Body of pancreas (tissue), 4 donors: Measurements from ENCODE around the gene SAMD14. TPM values are rescaled to one million over a fixed set of nuclear protein-coding genes. Genes with fewer than 3 reads are reported as not detected.

ENCODE experiments used
- ATAC-seq: fragments of 150-250 bp; one replicate; pipeline ENCODE4 v1.9.1; 2016
- DNase-seq, 4 donors: peaks; one replicate each; pipeline ENCODE4 v3.0.0-alpha.2; 2019
- H3K27ac ChIP-seq, 4 donors: fragments of 200-600 bp; sonication (generic); 1 replicate in 3 of 4; 2 replicates in 1 of 4; pipeline versions ENCODE4 v1.5.1 to v1.6.1; 2016 to 2019; ENCODE audit warnings: mild to moderate bottlenecking in 1 of 4, mixed read lengths in 1 of 4, moderate library complexity in 1 of 4
- H3K27me3 ChIP-seq, 2 donors: fragments of 200-600 bp; sonication (generic); one replicate each; pipeline ENCODE4 v1.6.0; 2016; ENCODE audit warnings: mild to moderate bottlenecking in 1 of 2
- H3K36me3 ChIP-seq, 2 donors: fragments of 200-600 bp; sonication (generic); replicated peaks in 1 of 2; 2 replicates each; pipeline ENCODE4 v1.5.1; 2016; ENCODE audit warnings: low read depth in 2 of 2; ENCODE audit not compliant: insufficient read depth in 1 of 2
- H3K4me1 ChIP-seq: fragments of 200-600 bp; sonication (generic); one replicate; pipeline ENCODE4 v1.6.0; 2016
- H3K4me3 ChIP-seq, 2 donors: fragments of 200-600 bp; sonication (generic); 1 replicate in 1 of 2; 2 replicates in 1 of 2; pipeline ENCODE4 v1.5.1; 2016 to 2019
- H3K9me3 ChIP-seq, 3 donors: fragments of 200-600 bp; sonication (generic); 1 replicate in 2 of 3; 2 replicates in 1 of 3; pipeline ENCODE4 v1.5.1; 2016
- POLR2A ChIP-seq, 3 donors: fragments of 450-650 bp; IDR thresholded peaks; one replicate each; pipeline ENCODE4 v1.6.1; 2016; ENCODE audit warnings: antibody characterized with exemption in 3 of 3, mild to moderate bottlenecking in 2 of 3
- WGBS, 2 donors: methylation state at CpG; one replicate each; pipeline ENCODE4 v1.1.5; 2017; 5-methylcytosine and 5-hydroxymethylcytosine counted together
- intact Hi-C: fragments of 100-400 bp; cut with DNase I; formaldehyde crosslinking; loops from one replicate; pipeline ENCODE4 v1.15.1; 2023
- total RNA-seq, 2 donors: library from RNA; depleted of rRNA; stranded (reverse); fragments of >200 nt; gene quantifications; one replicate each; pipeline ENCODE4 v1.1.0, GENCODE V29; 2016
- TF ChIP-seq, protein P1 (sequence below), 7 experiments: fragments of 450-650 bp in 4 of 7; fragments of 200-600 bp in 3 of 7; sonication (generic) in 3 of 7; IDR thresholded peaks; one replicate each; pipeline ENCODE4 v1.5.1; 2016 to 2019; ENCODE audit warnings: antibody characterized with exemption in 7 of 7

The SAMD14 gene
- total RNA-seq, 2 donors from 2014 or later = not detected

DNA sequence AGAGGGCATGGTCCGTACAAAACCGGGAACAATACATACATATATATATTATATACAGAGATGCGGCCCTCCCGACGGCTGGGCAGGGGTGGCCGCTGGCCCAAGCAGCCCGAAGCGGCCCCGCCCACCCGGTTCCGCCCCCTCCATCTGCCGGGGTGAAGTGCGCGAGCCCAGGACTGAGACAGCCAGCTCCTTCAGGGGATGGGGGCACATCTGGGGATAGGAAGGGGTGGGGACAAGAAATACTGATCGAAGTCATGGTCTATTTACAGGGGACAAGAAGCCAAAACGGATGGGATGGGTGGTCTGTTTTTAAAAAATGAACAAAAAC is 3.8 kb upstream of the SAMD14 start:
- Histone ChIP-seq H3K9me3 (no peaks in the 10 kb centered on the region), H3K4me1 (peaks cover 29% of the 10 kb centered on the region), H3K27ac (no peak overlapping the region), H3K27me3 (peaks cover 0 to 3% of the 10 kb centered on the region in 2 donors), H3K4me3 (no peak overlapping the region), H3K36me3 (peaks cover 5 to 10% of the 10 kb centered on the region in 2 donors)
- TF ChIP-seq POLR2A (IDR thresholded peaks at IDR 0.05) = no peak
- TF ChIP-seq, protein P1, sequence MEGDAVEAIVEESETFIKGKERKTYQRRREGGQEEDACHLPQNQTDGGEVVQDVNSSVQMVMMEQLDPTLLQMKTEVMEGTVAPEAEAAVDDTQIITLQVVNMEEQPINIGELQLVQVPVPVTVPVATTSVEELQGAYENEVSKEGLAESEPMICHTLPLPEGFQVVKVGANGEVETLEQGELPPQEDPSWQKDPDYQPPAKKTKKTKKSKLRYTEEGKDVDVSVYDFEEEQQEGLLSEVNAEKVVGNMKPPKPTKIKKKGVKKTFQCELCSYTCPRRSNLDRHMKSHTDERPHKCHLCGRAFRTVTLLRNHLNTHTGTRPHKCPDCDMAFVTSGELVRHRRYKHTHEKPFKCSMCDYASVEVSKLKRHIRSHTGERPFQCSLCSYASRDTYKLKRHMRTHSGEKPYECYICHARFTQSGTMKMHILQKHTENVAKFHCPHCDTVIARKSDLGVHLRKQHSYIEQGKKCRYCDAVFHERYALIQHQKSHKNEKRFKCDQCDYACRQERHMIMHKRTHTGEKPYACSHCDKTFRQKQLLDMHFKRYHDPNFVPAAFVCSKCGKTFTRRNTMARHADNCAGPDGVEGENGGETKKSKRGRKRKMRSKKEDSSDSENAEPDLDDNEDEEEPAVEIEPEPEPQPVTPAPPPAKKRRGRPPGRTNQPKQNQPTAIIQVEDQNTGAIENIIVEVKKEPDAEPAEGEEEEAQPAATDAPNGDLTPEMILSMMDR (IDR thresholded peaks at IDR 0.05) = no peak
- ATAC-seq = no peak
- intact Hi-C loops = no loop called here
- 52 to 58% methylated on average over 12 to 16 of the region's 16 CpGs for WGBS, 2 donors
- no peak for DNase-seq

DNA sequence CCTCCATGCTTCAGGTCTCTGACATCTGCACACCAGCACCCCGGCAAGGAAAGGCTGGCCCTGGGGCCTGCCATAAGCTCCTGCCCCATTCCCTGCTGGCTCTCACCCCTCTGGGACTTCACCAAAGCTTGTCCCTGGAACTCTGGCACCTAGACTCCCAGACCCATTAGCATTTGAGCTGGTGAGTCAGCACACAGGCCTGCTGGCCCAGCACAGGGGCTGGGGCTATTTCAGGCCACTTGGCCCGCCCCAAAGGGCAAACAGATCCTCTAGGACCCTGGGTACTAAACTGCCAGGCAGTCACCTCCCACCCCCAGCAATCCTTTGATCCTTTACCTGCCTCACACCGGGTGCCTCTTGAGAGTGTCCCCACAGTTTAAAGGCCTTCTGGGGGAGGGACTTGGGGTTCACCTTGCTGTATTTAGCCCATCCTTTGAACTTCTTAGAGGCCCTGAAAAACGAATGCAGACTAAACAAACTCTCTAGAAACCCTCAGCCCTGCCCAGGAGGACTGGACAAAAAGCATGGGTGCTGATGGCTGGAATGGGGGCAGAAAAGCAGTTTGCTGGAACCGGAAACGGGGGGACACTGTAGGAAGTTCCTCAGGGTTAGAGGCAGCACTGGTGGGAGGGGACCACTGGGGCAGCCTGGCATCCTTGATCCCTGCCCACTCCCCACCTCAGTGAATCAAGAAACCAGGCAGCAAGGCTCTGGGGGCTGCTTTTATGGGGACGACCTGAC is 3.2 kb upstream of the SAMD14 start:
- intact Hi-C loops = no loop called here
- ATAC-seq (peak; percentile 9), DNase-seq (peak in 1 of 4 donors; percentile 71)
- Histone ChIP-seq H3K4me1 (peaks cover 33% of the 10 kb centered on the region), H3K27ac (no peak overlapping the region), H3K27me3 (peaks cover 0 to 3% of the 10 kb centered on the region in 2 donors), H3K4me3 (no peak overlapping the region), H3K9me3 (no peaks in the 10 kb centered on the region), H3K36me3 (peaks cover 0 to 6% of the 10 kb centered on the region in 2 donors)
- TF ChIP-seq, protein P1 (IDR thresholded peaks at IDR 0.05) = no peak
- no peak for TF ChIP-seq POLR2A (IDR thresholded peaks at IDR 0.05)
- 65 to 70% methylated on average over 5 to 7 of the region's 7 CpGs for WGBS, 2 donors

DNA sequence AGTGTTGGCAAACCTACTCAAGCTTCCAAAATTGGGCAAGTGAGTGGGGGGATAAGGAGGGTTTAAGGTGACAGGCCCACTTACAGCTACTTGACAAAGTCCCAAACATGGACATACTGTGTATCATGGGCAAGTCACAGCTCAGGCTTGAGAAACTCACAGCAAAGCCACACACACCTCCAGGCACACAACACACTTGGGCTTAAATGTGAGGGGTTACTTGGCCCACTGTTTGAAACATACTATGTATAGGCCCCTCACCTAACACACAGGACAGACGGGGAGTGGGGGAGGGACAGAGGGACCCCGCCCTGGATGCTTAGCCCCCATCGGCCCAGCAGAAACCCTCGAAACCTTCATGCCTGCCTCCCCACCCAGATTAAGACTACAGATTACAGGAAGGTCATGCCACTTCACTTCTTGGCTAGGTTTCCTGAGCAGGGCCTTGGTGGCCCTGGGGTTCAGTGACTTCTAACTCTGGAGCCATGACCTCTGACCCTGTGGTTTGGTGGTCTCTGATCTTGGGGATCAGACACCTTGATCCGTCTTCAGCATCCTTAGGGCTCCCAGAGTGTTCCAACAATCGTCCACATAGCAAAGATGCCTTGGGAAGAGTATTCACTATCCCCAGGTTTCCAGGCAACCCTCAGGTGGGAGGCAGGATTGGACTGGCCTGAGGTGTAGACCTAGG is 2.3 kb upstream of the SAMD14 start:
- peaks cover 0 to 6% of the 10 kb centered on the region in 2 donors for H3K36me3 ChIP-seq
- no peaks in the 10 kb centered on the region for H3K9me3 ChIP-seq
- no peak for DNase-seq
- ATAC-seq = no peak
- peaks cover 0 to 3% of the 10 kb centered on the region in 2 donors for H3K27me3 ChIP-seq
- TF ChIP-seq POLR2A (IDR thresholded peaks at IDR 0.05) = no peak
- TF ChIP-seq, protein P1 (IDR thresholded peaks at IDR 0.05) = no peak
- WGBS, 2 donors = 67 to 70% methylated on average over 5 to 6 of the region's 6 CpGs
- intact Hi-C loops = no loop called here
- H3K4me1 ChIP-seq = peaks cover 33% of the 10 kb centered on the region
- no peak overlapping the region for H3K27ac ChIP-seq
- H3K4me3 ChIP-seq = no peak overlapping the region

DNA sequence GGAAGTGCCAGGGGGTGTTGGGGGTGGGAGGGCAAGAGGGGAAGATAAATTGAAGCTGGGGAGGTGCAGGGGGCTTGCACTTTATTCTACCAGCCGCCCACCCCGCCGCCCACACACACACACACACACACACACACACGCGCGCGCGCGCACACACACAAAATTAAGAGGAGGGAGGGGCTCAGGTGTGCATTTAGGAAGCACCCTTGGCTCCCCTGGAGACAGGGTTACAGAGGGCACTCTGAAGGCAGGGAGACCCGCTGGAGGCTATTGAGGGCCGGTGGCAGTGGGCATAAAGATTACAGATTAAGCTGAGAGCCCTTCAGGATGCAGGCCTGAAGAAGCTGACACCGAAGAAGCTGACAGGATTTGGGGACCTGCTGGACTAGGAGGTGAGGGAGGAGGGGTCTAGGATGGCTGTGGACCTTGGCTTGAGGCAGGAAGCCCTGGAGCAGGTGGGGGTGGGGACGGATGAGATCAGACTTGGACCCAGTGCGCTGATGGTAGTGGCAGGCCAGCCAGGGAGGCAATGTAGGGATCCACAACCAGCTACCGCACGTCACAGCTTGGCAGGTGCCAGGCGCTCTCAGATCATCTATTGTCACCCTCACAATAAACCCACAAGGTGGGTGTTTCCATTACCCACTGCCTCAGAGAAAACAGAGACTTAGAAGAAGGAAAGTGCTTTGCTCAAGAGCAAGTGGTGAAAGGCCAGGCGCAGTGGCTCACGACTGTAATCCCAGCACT is 772 bp upstream of the SAMD14 start:
- Histone ChIP-seq H3K4me1 (peaks cover 33% of the 10 kb centered on the region), H3K27ac (no peak overlapping the region), H3K4me3 (no peak overlapping the region), H3K36me3 (peaks cover 0 to 5% of the 10 kb centered on the region in 2 donors), H3K27me3 (peaks cover 0 to 3% of the 10 kb centered on the region in 2 donors), H3K9me3 (no peaks in the 10 kb centered on the region)
- DNase-seq = no peak
- intact Hi-C loops = no loop called here
- ATAC-seq = no peak
- TF ChIP-seq POLR2A (IDR thresholded peaks at IDR 0.05) = no peak
- WGBS, 2 donors = 66 to 73% methylated on average over 13 to 18 of the region's 19 CpGs

DNA sequence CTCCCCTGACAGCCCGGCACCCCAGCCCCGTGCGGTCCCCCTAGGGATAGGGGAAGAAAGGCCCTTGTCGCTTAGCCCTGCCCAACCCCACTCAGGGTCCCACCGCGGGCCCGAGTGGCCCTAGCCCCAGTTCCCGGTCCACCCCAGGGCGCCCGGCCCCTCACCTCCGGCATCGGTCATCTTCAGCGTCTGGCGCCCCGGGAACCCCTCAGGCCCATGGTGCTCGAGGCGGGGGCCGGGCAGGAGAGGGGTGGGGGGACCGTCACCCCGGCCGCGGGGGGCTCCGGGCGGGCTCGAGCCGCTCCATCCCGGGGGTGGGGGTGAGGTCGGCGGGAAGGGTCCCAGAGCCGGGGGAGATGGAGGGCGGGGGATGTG is 620 bp downstream of the SAMD14 start:
- Histone ChIP-seq H3K4me3 (no peak overlapping the region), H3K27me3 (peaks cover 0 to 3% of the 10 kb centered on the region in 2 donors), H3K9me3 (no peaks in the 10 kb centered on the region), H3K36me3 (no peaks in the 10 kb centered on the region), H3K27ac (no peak overlapping the region), H3K4me1 (peaks cover 33% of the 10 kb centered on the region)
- TF ChIP-seq, protein P1 (IDR thresholded peaks at IDR 0.05) = no peak
- TF ChIP-seq POLR2A (IDR thresholded peaks at IDR 0.05) = no peak
- intact Hi-C loops = no loop called here
- DNase-seq = no peak
- ATAC-seq = no peak
- WGBS, 2 donors = 0 to 2% methylated on average over 3 to 20 of the region's 31 CpGs
